Omental fat pad (tissue), 4 donors: ENCODE data around the gene TNFAIP8L2. TPM values are rescaled to one million over a fixed set of nuclear protein-coding genes. Genes with fewer than 3 reads are reported as not detected.

ENCODE experiments used
- ATAC-seq: fragments of 150-250 bp; one replicate; pipeline ENCODE4 v1.9.1; 2016; ENCODE audit warnings: mild to moderate bottlenecking, moderate library complexity; ENCODE audit not compliant: low FRiP score
- DNase-seq: peaks from one replicate; pipeline ENCODE4 v3.0.0-alpha.2; 2019; ENCODE audit warnings: low spot score
- CTCF ChIP-seq, 3 donors: fragments of 450-650 bp; IDR thresholded peaks; one replicate each; pipeline ENCODE4 v1.5.1; 2016 to 2017; ENCODE audit warnings: antibody characterized with exemption in 3 of 3, mild to moderate bottlenecking in 3 of 3, moderate library complexity in 2 of 3
- total RNA-seq, 4 donors: library from RNA; depleted of rRNA; stranded (reverse); fragments of >200 nt; gene quantifications; one replicate each; pipeline ENCODE4 v1.1.0, GENCODE V29; 2016

TNFAIP8L2 gene
- 10 to 100 TPM in 3 of 4 donors, 1 to 10 TPM in 1; 7.6 to 16.4 (median 13.0) TPM for total RNA-seq

- ATAC-seq (no peak), DNase-seq (no peak)
- no peak for TF ChIP-seq CTCF (IDR thresholded peaks at IDR 0.05)
Observed at GRCh38 chr1:151156515-151156819, at the start of gene TNFAIP8L2. TSS of gene TNFAIP8L2 (plus strand) at chr1:151156649. CDS start at chr1:151158698, 2,049 bp downstream.

DNA sequence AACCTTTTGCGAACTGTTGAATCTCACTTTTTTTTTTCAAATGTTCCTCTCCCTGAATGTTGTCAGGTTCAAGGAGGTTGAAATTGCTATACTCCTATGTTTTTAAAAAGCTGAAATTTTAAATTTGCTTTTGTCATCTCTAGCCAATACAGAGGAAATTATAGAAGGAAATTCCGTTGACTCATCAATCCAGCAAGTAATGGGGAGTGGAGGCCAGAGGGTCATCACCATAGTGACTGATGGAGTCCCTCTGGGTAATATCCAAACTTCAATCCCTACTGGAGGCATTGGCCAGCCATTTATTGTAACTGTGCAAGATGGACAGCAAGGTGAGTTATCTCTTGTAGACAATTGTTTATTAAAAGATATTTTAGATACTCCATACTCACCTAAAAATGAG, 49.6 kb upstream of the TNFAIP8L2 start:
- TF ChIP-seq CTCF (IDR thresholded peaks at IDR 0.05): no peak
- ATAC-seq (no peak), DNase-seq (no peak)

GRCh38 chr1:151108331-151108730, 48.1 kb upstream of the TNFAIP8L2 start:
- no peak for DNase-seq
- ATAC-seq: no peak
- no peak for TF ChIP-seq CTCF (IDR thresholded peaks at IDR 0.05)

- ATAC-seq: no peak
- DNase-seq: no peak
- no peak for TF ChIP-seq CTCF (IDR thresholded peaks at IDR 0.05)
Observed at GRCh38 chr1:151113877-151114276, 42.6 kb upstream of the TNFAIP8L2 start.

GRCh38 chr1:151124763-151125403, 31.6 kb upstream of the TNFAIP8L2 start:
- TF ChIP-seq CTCF (IDR thresholded peaks at IDR 0.05): no peak
- DNase-seq (no peak), ATAC-seq (no peak)

DNA sequence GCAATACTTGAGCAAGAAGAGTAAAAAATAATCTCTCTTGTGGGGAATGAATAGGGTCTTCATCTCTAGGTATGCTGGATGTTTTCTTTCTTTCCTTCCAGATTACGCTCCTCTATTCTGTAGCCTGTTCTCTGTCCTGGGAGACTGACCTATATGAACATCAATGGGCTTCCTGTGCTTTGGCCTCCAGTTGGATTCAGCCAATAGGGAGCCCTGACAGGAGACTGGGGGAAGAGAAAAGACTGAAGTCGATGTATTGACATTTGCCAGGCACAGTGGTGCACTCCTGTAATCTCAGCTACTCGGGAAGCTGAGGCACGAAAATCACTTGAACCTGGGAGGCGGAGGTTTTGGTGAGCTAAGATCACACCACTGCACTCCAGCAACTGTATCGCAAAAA, 27.6 kb upstream of the TNFAIP8L2 start:
- no peak for TF ChIP-seq CTCF (IDR thresholded peaks at IDR 0.05)
- ATAC-seq (no peak), DNase-seq (no peak)

- TF ChIP-seq CTCF (IDR thresholded peaks at IDR 0.05): no peak
- DNase-seq (peak; percentile 70), ATAC-seq (peak; percentile 86)
Observed at GRCh38 chr1:151130987-151131586, 25.4 kb upstream of the TNFAIP8L2 start.
